ENCODE results near the gene PDZD2. TPM values are rescaled to one million over a fixed set of nuclear protein-coding genes. Genes with fewer than 3 reads are reported as not detected.

PDZD2 gene
- total RNA-seq, 4 donors from 2014 or later = 2.8 to 5.3 (median 4.0) TPM

DNA sequence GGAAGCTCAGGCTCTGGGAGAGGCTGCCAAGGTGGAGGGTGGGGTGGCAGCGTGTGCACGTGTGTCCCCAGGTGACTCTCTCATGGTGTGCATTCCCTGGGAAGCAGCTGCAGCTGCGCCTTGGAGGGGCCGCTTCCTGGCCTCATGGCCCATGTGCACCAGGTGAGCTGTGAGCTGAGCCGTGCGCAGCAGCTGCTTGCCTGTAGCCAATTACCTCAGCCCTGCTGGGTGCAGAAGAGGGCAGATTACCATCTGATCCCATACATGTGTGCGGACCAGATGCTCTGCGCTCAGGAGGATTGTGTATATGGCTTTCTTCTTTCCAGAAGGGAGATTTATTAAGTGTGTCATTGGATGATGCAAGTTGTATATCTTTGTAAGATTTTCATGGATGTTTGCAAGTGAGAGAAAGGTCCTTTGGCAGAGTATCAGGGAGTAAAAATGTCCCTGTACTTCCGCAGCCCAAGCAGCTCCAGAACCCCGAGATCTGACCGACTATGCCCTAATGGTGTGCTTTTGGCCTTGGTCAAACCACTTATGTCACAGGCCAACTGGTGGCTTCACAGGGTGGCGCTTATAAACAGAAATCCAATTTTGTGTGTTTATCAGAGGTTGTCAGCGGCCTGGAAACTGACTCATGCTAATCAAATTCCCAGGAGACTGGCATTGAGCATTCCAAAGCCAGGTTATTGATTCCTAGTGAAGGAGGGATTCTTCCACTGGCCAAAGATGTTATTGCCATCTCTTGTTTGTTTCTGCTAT, 305.9 kb downstream of the PDZD2 start:
- no peaks in the 10 kb centered on the region for H3K9me3 ChIP-seq
- intact Hi-C loops (cut with DNase I; ENCODE audit: low total_unique reads) (no loop called here), in situ Hi-C loops (cut with MboI; ENCODE audit: low sequenced_read_pairs in 4 of 4) (no loop called here)
- no peaks in the 10 kb centered on the region for H3K36me3 ChIP-seq
- DNase-seq (no peak), ATAC-seq (no peak)
- TF ChIP-seq POLR2A (IDR thresholded peaks at IDR 0.05) = no peak
- TF ChIP-seq, protein P1, sequence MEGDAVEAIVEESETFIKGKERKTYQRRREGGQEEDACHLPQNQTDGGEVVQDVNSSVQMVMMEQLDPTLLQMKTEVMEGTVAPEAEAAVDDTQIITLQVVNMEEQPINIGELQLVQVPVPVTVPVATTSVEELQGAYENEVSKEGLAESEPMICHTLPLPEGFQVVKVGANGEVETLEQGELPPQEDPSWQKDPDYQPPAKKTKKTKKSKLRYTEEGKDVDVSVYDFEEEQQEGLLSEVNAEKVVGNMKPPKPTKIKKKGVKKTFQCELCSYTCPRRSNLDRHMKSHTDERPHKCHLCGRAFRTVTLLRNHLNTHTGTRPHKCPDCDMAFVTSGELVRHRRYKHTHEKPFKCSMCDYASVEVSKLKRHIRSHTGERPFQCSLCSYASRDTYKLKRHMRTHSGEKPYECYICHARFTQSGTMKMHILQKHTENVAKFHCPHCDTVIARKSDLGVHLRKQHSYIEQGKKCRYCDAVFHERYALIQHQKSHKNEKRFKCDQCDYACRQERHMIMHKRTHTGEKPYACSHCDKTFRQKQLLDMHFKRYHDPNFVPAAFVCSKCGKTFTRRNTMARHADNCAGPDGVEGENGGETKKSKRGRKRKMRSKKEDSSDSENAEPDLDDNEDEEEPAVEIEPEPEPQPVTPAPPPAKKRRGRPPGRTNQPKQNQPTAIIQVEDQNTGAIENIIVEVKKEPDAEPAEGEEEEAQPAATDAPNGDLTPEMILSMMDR (IDR thresholded peaks at IDR 0.05 in 4 of 5, conservative IDR thresholded peaks at IDR 0.05 in 1 of 5) = no peak
- no peak overlapping the region for H3K4me3 ChIP-seq
- H3K4me1 ChIP-seq = no peaks in the 10 kb centered on the region
- no peak overlapping the region for H3K27ac ChIP-seq
- H3K27me3 ChIP-seq = no peaks in the 10 kb centered on the region

DNA sequence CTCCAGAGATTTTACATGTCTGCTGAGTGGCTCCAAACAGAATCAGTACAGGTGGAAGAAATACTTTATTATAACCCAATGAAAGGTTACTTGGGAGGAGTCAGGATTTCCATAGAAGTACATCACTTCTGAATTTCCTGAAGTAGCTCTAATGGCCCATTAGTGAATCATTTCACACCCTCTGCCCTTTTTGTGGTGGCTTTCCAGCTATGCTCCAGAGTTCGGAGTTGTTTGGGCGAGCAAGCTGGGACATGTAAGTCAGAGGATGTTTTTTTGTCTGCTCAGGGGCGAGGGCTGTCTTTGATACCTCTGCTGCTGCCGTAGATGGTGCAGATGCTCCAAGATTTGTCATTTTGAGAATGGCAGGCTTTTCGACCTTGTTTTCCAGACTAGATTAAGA, 309.1 kb downstream of the PDZD2 start:
- Histone ChIP-seq H3K4me3 (no peak overlapping the region), H3K4me1 (no peaks in the 10 kb centered on the region), H3K9me3 (no peaks in the 10 kb centered on the region), H3K36me3 (no peaks in the 10 kb centered on the region), H3K27me3 (no peaks in the 10 kb centered on the region), H3K27ac (no peak overlapping the region)
- intact Hi-C loops (cut with DNase I; ENCODE audit: low total_unique reads) = no loop called here
- no peak for DNase-seq
- ATAC-seq = no peak
- no peak for TF ChIP-seq POLR2A (IDR thresholded peaks at IDR 0.05)
- TF ChIP-seq, protein P1 (IDR thresholded peaks at IDR 0.05 in 4 of 5, conservative IDR thresholded peaks at IDR 0.05 in 1 of 5) = no peak
- in situ Hi-C loops (cut with MboI; ENCODE audit: low sequenced_read_pairs in 4 of 4) = no loop called here

DNA sequence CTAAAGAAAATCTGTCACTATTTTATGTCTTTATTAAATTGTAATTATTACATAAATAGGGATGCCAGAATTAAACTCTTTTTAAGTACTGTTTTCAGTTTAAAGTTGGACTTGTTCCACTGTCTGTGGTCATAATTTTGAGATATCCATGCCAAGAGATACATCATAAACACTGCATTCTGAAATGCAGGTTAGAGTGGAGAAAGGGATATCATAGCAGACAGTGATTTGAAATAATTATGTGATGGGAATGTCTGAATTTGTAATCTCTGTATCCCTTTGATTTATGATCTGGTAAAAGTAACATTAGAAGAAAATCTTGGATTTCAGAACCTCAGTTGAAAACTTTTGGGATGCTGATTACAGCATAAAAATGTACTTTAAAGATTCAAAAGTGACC, 313.1 kb downstream of the PDZD2 start:
- H3K27ac ChIP-seq = no peak overlapping the region
- ATAC-seq (no peak), DNase-seq (no peak)
- in situ Hi-C loops (cut with MboI; ENCODE audit: low sequenced_read_pairs in 4 of 4) (no loop called here), intact Hi-C loops (cut with DNase I; ENCODE audit: low total_unique reads) (no loop called here)
- no peak overlapping the region for H3K4me3 ChIP-seq
- no peaks in the 10 kb centered on the region for H3K36me3 ChIP-seq
- no peaks in the 10 kb centered on the region for H3K4me1 ChIP-seq
- TF ChIP-seq, protein P1 (IDR thresholded peaks at IDR 0.05 in 4 of 5, conservative IDR thresholded peaks at IDR 0.05 in 1 of 5) = no peak
- no peak for TF ChIP-seq POLR2A (IDR thresholded peaks at IDR 0.05)
- no peaks in the 10 kb centered on the region for H3K9me3 ChIP-seq
- no peaks in the 10 kb centered on the region for H3K27me3 ChIP-seq

DNA sequence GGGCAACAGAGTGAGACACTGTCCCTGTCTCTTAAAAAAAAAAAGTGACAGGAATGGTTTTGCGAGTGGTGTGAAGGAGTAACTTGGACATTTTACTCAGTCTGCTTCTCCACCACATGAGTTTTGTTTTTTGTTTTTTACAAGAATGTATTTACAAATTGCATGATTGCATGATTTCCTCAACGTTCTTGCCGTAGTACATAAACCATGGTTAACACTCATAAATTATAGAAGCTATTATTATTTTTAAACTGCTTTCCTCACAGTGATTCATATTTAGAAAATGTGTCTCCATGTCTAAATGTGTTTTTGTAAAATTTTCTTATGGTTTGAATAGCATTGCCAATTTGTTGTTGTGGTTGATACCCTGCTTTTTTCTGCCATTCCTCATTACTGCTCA, 315.2 kb downstream of the PDZD2 start:
- H3K4me1 ChIP-seq = no peaks in the 10 kb centered on the region
- TF ChIP-seq POLR2A (IDR thresholded peaks at IDR 0.05) = no peak
- TF ChIP-seq, protein P1 (IDR thresholded peaks at IDR 0.05 in 4 of 5, conservative IDR thresholded peaks at IDR 0.05 in 1 of 5) = no peak
- H3K9me3 ChIP-seq = no peaks in the 10 kb centered on the region
- DNase-seq (no peak), ATAC-seq (no peak)
- H3K36me3 ChIP-seq = no peaks in the 10 kb centered on the region
- intact Hi-C loops (cut with DNase I; ENCODE audit: low total_unique reads) (no loop called here), in situ Hi-C loops (cut with MboI; ENCODE audit: low sequenced_read_pairs in 4 of 4) (no loop called here)
- H3K27ac ChIP-seq = no peak overlapping the region
- no peaks in the 10 kb centered on the region for H3K27me3 ChIP-seq
- H3K4me3 ChIP-seq = no peak overlapping the region

DNA sequence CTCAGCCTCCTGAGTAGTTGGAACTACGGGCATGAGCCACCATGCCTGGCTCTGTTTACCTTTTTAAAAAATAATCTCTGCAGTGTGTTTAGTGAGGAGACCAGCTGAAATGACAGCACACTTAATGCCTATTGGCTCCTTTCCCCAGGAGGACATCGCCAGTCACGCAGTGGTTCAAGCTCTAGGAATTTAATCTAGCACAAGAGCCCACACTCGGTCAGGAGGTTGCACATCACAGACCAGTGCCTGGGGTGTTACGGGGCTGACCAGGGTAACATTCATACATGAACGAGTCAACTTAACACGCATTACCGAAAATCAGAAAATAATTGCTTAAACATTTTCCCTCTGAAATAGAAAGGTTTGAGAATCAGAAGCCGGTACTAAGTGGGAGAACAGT, 318.2 kb downstream of the PDZD2 start:
- H3K27ac ChIP-seq = no peak overlapping the region
- ATAC-seq (no peak), DNase-seq (no peak)
- no peaks in the 10 kb centered on the region for H3K27me3 ChIP-seq
- no peaks in the 10 kb centered on the region for H3K36me3 ChIP-seq
- no peak for TF ChIP-seq POLR2A (IDR thresholded peaks at IDR 0.05)
- TF ChIP-seq, protein P1 (IDR thresholded peaks at IDR 0.05 in 4 of 5, conservative IDR thresholded peaks at IDR 0.05 in 1 of 5) = no peak
- no peaks in the 10 kb centered on the region for H3K9me3 ChIP-seq
- H3K4me1 ChIP-seq = peaks cover 1 to 2% of the 10 kb centered on the region in 2 donors
- no peak overlapping the region for H3K4me3 ChIP-seq
- intact Hi-C loops (cut with DNase I; ENCODE audit: low total_unique reads) (no loop called here), in situ Hi-C loops (cut with MboI; ENCODE audit: low sequenced_read_pairs in 4 of 4) (no loop called here)

Data from gastrocnemius medialis (tissue), 4 donors.